Astrocyte (in vitro differentiated cells and primary cell): ENCODE results near the gene CFAP43.

Experiments used
- CTCF ChIP-seq: IDR thresholded peaks from 2 replicates; pipeline ENCODE4 v1.5.1; 2011; ENCODE audit warnings: low read depth, mild to moderate bottlenecking, inconsistent platforms, low read length, moderate library complexity; ENCODE audit not compliant: insufficient read depth
- EZH2 ChIP-seq: IDR thresholded peaks from 2 replicates; pipeline ENCODE4 v1.6.1; 2012; ENCODE audit warnings: mild to moderate bottlenecking, low read length, inconsistent platforms; ENCODE audit not compliant: insufficient read depth

GRCh38 chr10:104120512-104120902, 111.7 kb downstream of the CFAP43 start:
- no peak for TF ChIP-seq CTCF
- no peak for TF ChIP-seq EZH2
